ENCODE results near the gene SAMM50.

SAMM50 gene

DNA sequence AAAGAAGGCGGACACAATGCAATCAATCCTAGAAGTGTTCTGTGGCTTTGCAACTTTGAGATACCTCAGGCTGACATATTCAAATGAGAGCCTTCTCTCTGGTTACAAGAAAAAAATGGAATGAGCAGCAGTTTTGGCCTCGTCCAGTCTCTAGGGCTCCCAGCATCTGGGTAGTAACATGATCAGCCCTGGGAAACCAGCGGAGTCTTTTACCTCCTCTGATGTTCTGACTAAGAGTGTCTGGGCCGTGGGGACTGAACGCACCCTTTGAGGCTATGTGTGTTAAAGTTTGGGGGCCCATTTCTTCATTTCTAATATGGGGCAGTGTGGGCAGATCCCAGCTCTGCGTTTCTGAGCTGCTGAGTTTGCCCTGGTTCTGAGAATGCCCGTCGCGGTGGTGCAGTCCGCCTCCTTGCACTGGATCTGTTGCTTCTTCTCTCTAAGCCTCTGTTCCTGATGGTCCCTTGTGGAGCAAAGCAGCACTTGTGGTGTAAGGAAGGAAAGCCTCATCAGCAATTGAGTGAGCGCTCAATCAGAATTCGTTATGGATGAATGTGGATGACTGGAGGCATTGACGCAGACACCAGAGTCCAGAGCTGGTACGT is 77.0 kb downstream of the SAMM50 start:
- no peak for DNase-seq

- no peak for DNase-seq
These were observed 78.0 kb downstream of the SAMM50 start for GRCh38 chr22:44033287-44033686.

DNA sequence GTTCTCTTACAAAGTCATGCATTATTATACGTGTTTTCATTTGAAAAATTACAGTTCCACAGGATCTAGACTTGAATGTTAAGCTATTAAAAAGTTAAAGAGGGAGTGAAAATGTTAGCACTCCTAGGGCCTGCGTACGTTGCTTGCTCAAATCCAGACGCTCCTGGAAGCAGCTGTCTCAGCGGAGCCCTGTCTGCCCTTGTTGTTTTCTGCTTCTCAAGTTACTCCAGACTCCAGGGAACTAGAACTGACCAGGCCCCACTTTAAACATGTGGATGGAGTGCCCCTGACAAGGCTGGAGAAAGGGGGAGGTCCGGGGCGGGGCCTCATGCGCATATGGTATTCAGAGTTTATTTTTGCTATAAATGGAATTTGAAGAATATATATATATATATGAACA is 78.5 kb downstream of the SAMM50 start:
- no peak for DNase-seq

- no peak for DNase-seq
These were observed 82.5 kb downstream of the SAMM50 start for GRCh38 chr22:44037519-44038375.

- no peak for DNase-seq
These were observed 84.4 kb downstream of the SAMM50 start for GRCh38 chr22:44039566-44040171.

GRCh38 chr22:44042249-44043218 is 87.3 kb downstream of the SAMM50 start:
- no peak for DNase-seq

DNA sequence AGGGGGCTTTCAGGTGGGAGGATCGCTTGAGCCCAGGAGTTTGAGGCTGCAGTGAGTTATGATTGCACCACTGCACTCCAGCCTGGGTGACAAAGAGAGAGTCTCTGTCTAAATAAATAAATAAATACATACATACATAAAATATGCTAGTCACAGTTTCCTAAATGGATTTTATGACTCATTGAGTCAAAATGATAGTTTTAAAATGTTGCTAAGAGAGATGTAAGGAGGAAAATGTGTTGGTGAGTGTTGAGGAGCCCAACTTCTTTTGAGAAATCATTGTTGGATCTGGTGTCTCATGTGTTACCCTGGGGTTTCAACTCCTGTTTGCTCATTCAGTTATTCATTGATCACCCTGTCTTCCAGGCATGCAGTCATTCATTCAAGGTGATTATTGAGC is 89.9 kb downstream of the SAMM50 start:
- no peak for DNase-seq
